Stimulated activated CD4-positive, alpha-beta T cell treated with anti-CD3 and anti-CD28 coated beads, Interleukin-12 subunit alpha, Interleukin-12 subunit beta, amount 100 ng/mL, for 24 hours (primary cell): ENCODE results near the gene EPN3.

ENCODE experiments used
- DNase-seq, 2 experiments: peaks; one replicate each; pipeline ENCODE4 v3.0.0-alpha.2; 2020; ENCODE audit warnings: low read depth in 2 of 2

The EPN3 gene

GRCh38 chr17:50569592-50569991 lies 37.1 kb downstream of the EPN3 start:
- no peak for DNase-seq

- no peak for DNase-seq
Observed at GRCh38 chr17:50570032-50570431, 37.5 kb downstream of the EPN3 start.

GRCh38 chr17:50570528-50570927 lies 38.0 kb downstream of the EPN3 start:
- no peak for DNase-seq

- no peak for DNase-seq
Observed at GRCh38 chr17:50571681-50572080, 39.1 kb downstream of the EPN3 start.

GRCh38 chr17:50572541-50572940 lies 40.0 kb downstream of the EPN3 start:
- DNase-seq: no peak

GRCh38 chr17:50573866-50574611 lies 41.5 kb downstream of the EPN3 start:
- DNase-seq: no peak

- no peak for DNase-seq
Observed at GRCh38 chr17:50575581-50576210, 43.2 kb downstream of the EPN3 start.

- DNase-seq: no peak
Observed at GRCh38 chr17:50576864-50577263, 44.3 kb downstream of the EPN3 start.

GRCh38 chr17:50577451-50577954 lies 45.0 kb downstream of the EPN3 start:
- DNase-seq: no peak

GRCh38 chr17:50578173-50578572 lies 45.6 kb downstream of the EPN3 start:
- no peak for DNase-seq

GRCh38 chr17:50579399-50579798 lies 46.9 kb downstream of the EPN3 start:
- no peak for DNase-seq

- DNase-seq: no peak
Observed at GRCh38 chr17:50580646-50581045, 48.1 kb downstream of the EPN3 start.

- no peak for DNase-seq
Observed at GRCh38 chr17:50581316-50581715, 48.8 kb downstream of the EPN3 start.

GRCh38 chr17:50582741-50583140 lies 50.2 kb downstream of the EPN3 start:
- DNase-seq: no peak

GRCh38 chr17:50583641-50584040 lies 51.1 kb downstream of the EPN3 start:
- no peak for DNase-seq

GRCh38 chr17:50584116-50584515 lies 51.6 kb downstream of the EPN3 start:
- no peak for DNase-seq

- DNase-seq: no peak
Observed at GRCh38 chr17:50584749-50585148, 52.2 kb downstream of the EPN3 start.

GRCh38 chr17:50585346-50585745 lies 52.8 kb downstream of the EPN3 start:
- no peak for DNase-seq

GRCh38 chr17:50585891-50586290 lies 53.4 kb downstream of the EPN3 start:
- no peak for DNase-seq

GRCh38 chr17:50586421-50587247 lies 54.1 kb downstream of the EPN3 start:
- no peak for DNase-seq

GRCh38 chr17:50587571-50587970 lies 55.0 kb downstream of the EPN3 start:
- no peak for DNase-seq

- no peak for DNase-seq
Observed at GRCh38 chr17:50588391-50589049, 56.0 kb downstream of the EPN3 start.
